HepG2 (cell line): ENCODE results near the gene NLRC5. TPM values are rescaled to one million over a fixed set of nuclear protein-coding genes. Genes with fewer than 3 reads are reported as not detected.
A peak's percentile ranks its signal among the peaks of the same experiment; 100 is the strongest.

Experiments
- ATF1 ChIP-seq: IDR thresholded peaks from 2 replicates; pipeline ENCODE4 v1.6.1; 2016; ENCODE audit warnings: mild to moderate bottlenecking, control low read depth
- CEBPB ChIP-seq: IDR thresholded peaks from 2 replicates; pipeline ENCODE4 v1.6.1; 2011; ENCODE audit warnings: low read depth, low read length, improper control_type of control experiment, borderline replicate concordance
- FOXJ3 ChIP-seq: sonication (generic); formaldehyde crosslinking; IDR thresholded peaks from 2 replicates; pipeline ENCODE4 v1.4.0; 2020; ENCODE audit warnings: missing genetic modification reagents, mild to moderate bottlenecking, borderline replicate concordance
- FOXK1 ChIP-seq: sonication (generic); formaldehyde crosslinking; IDR thresholded peaks from 2 replicates; pipeline ENCODE4 v1.4.0; 2020; ENCODE audit warnings: low read depth, missing genetic modification reagents, borderline replicate concordance
- HNRNPH1 ChIP-seq: fragments of 200-400 bp; formaldehyde crosslinking; optimal IDR thresholded peaks from 2 replicates; pipeline ENCODE3; 2017; ENCODE audit warnings: mild to moderate bottlenecking, low read depth, low read length
- KDM4B ChIP-seq: sonication (generic); formaldehyde crosslinking; IDR thresholded peaks from 2 replicates; pipeline ENCODE4 v1.4.0; 2020; ENCODE audit warnings: missing genetic modification reagents
- KDM6A ChIP-seq: IDR thresholded peaks from 2 replicates; pipeline ENCODE4 v1.6.1; 2016; ENCODE audit warnings: low read depth
- MTF2 ChIP-seq: sonication (generic); formaldehyde crosslinking; IDR thresholded peaks from 2 replicates; pipeline ENCODE4 v1.5.0; 2020; ENCODE audit warnings: missing genetic modification reagents, borderline replicate concordance
- NR2F2 ChIP-seq: IDR thresholded peaks from 2 replicates; pipeline ENCODE4 v1.6.1; 2012; ENCODE audit warnings: low read depth, inconsistent platforms, borderline replicate concordance
- RARA ChIP-seq: IDR thresholded peaks from 2 replicates; pipeline ENCODE4 v1.6.1; 2016; ENCODE audit warnings: missing genetic modification reagents, missing compliant biosample characterization
- RORA ChIP-seq: sonication (generic); formaldehyde crosslinking; IDR thresholded peaks from 2 replicates; pipeline ENCODE4 v1.5.0; 2020; ENCODE audit warnings: mild to moderate bottlenecking, missing genetic modification reagents, moderate library complexity
- SIN3B ChIP-seq: fragments of 150-350 bp; IDR thresholded peaks from 2 replicates; pipeline ENCODE4 v1.6.1; 2014; ENCODE audit warnings: low read length
- TOPORS ChIP-seq: sonication (generic); formaldehyde crosslinking; IDR thresholded peaks from 2 replicates; pipeline ENCODE4 v1.8.0; 2023; ENCODE audit warnings: mild to moderate bottlenecking, missing genetic modification reagents
- ZMAT5 ChIP-seq: sonication (generic); formaldehyde crosslinking; IDR thresholded peaks from 2 replicates; pipeline ENCODE4 v1.5.0; 2020; ENCODE audit warnings: mild to moderate bottlenecking, low read depth, missing genetic modification reagents, borderline replicate concordance
- ZNF407 ChIP-seq: sonication (generic); formaldehyde crosslinking; IDR thresholded peaks from one replicate; pipeline ENCODE4 v1.5.1; 2020; ENCODE audit warnings: mild to moderate bottlenecking, missing genetic modification reagents; ENCODE audit errors: not compliant biosample characterization
- ZNF430 ChIP-seq: sonication (generic); formaldehyde crosslinking; IDR thresholded peaks from 2 replicates; pipeline ENCODE4 v1.9.0; 2021; ENCODE audit warnings: mild to moderate bottlenecking, missing genetic modification reagents
- ZNF557 ChIP-seq: sonication (generic); formaldehyde crosslinking; IDR thresholded peaks from 2 replicates; pipeline ENCODE4 v1.4.0; 2020; ENCODE audit warnings: missing genetic modification reagents
- ZNF703 ChIP-seq: sonication (generic); formaldehyde crosslinking; IDR thresholded peaks from 2 replicates; pipeline ENCODE4 v1.5.1; 2020; ENCODE audit warnings: missing genetic modification reagents, mild to moderate bottlenecking, moderate library complexity, borderline replicate concordance
- polyA plus RNA-seq, 8 experiments: library from polyadenylated mRNA; depleted of rRNA in 3 of 8; stranded (reverse) in 7 of 8; unstranded in 1 of 8; fragments of >200 nt; fragmentation: Illumina TruSeq in 4 of 8; extraction: Trizol in 4 of 8; gene quantifications; 2 replicates each; pipeline versions ENCODE4 v1.2.1 to v1.2.3, GENCODE V29; 2011 to 2016; ENCODE audit warnings: low read depth in 4 of 8, missing spikeins in 1 of 8, mixed read lengths in 1 of 8; ENCODE audit not compliant: insufficient read depth in 1 of 8
- total RNA-seq, 5 experiments: library from RNA; depleted of rRNA; stranded (reverse); fragments of >200 nt; fragmentation: Illumina TruSeq; extraction: Trizol; gene quantifications; 2 replicates each; pipeline ENCODE4 v1.2.3, GENCODE V29; 2016; ENCODE audit warnings: low read depth in 1 of 5

The NLRC5 gene
- total and polyA plus RNA-seq, 2 of the 13 experiments (the other 11 are each of a cell fraction or from before 2014, with no cell fraction given), result 6.3 to 12.7 TPM

- TF ChIP-seq MTF2 (peak; percentile 79; the same call in 1 of the 2 replicates), KDM6A (CRISPR knock-in tag) (no peak), NR2F2 (no peak), HNRNPH1 (no peak), TOPORS (CRISPR knock-in tag) (no peak), ZNF703 (no peak), CEBPB (no peak), RARA (CRISPR knock-in tag) (no peak), ATF1 (CRISPR knock-in tag) (no peak), KDM4B (CRISPR knock-in tag) (peak; percentile 40; the same call in 1 of the 2 replicates), RORA (no peak), ZNF407 (CRISPR knock-in tag) (peak; percentile 89), FOXK1 (CRISPR knock-in tag) (0 out of 2 replicates have a peak, but pooled peaks have one; percentile 10), ZNF557 (CRISPR knock-in tag) (no peak), ZNF430 (CRISPR knock-in tag) (0 out of 2 replicates have a peak, but pooled peaks have one; percentile 54), SIN3B (no peak), ZMAT5 (no peak), FOXJ3 (CRISPR knock-in tag) (peak; percentile 38; the same call in 1 of the 2 replicates)
These were observed at the start of gene NLRC5 (continued) for GRCh38 chr16:56988948-56989945.
